COR-L47 (cell line): ENCODE measurements around the gene SLC35F3.
A peak's percentile ranks its signal among the peaks of the same experiment; 100 is the strongest.
"Not testable (repeated sequence)": the region's sequence is repeated elsewhere in the genome, so short reads cannot be mapped to it uniquely, and the experiment has no call there.

Experiments
- DNase-seq: peaks from one replicate; lab custom pipeline; 2025; lab: John Stamatoyannopoulos, UW

Gene SLC35F3

DNA sequence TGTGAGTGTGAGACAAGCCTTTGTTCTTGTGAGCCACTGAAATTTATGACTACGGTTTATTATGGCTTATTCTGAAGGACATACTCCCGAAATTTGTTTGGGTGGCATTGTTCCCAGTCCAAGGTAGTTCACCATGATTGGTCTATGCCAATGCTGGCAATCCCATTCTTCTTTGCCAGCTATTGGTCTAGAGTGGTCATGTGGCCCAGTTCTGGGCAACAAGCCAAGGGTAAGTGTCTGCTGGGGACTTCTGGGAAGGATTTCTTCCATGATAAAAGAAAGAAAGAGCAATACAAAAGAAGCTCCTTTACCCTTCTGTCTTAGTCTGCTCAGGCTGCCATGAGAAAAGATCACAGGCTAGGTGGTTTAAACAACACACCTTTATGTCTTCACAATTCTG lies 201.6 kb downstream of the SLC35F3 start:
- DNase-seq = no peak

DNA sequence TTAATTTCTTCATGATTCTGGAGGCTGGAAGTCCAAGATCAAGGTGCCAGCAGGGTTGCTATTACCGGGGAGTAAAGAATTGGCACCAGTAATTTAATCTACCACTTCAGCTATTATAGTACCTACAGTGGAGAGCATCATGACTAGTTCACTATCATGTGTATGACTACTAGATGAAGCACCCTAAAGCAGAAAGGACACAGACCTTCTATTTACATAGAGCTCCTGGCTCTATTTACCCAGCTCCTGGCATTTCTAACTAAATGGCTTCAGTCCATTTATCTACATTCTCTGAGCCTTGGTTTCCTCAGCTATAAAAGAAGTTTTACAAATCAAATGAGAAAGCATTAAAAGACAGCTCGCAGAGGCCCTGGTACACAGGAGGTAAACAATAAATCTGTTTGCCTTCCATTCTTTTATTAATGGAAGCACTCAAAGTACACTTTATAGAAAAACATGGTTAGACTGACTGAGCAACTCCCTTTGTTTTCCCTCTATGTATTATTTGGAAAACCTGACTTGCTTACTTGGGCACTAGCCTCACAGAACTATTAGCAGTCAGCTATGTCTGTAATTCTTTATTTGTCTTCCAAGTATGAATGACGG lies 203.0 kb downstream of the SLC35F3 start:
- DNase-seq = no peak

DNA sequence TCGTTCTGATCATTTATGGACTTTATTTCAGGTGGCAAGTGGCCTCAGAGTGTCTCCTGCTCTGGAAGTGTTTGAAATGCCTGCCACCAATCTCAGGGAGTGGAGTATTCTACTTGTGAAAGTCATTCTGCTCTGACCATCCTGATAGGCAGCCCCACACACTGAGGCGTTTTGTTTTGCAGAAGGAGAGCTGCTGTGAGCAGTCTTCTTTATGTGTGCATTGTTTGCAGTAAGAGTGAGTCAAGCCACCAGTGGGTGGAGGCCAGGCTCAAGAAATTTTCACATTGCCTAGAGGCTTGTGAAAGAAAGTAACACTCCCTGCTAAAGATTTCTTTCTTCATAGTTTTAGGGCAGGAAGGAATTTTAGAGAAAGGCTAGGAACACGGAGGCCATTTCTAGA lies 204.4 kb downstream of the SLC35F3 start:
- no peak for DNase-seq

DNA sequence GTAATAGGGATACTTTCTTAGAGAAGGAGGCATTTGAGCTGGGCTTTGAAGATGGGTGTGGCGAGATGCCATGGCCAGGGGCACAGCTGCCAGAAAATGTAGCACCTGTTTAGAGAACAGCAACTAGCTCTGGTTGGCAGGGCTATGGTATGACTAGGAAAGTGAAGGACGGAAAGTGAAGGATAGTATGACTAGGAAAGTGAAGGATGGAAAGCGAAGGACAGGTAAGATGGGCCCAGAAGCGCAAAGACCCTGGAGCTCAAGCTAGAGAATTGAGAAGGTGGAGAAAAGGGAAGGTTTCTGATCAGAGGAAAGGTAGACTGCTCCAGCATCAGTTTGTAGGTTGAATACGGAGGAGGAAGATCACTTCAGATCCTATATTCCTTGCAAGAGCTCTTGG lies 205.4 kb downstream of the SLC35F3 start:
- DNase-seq = no peak

DNA sequence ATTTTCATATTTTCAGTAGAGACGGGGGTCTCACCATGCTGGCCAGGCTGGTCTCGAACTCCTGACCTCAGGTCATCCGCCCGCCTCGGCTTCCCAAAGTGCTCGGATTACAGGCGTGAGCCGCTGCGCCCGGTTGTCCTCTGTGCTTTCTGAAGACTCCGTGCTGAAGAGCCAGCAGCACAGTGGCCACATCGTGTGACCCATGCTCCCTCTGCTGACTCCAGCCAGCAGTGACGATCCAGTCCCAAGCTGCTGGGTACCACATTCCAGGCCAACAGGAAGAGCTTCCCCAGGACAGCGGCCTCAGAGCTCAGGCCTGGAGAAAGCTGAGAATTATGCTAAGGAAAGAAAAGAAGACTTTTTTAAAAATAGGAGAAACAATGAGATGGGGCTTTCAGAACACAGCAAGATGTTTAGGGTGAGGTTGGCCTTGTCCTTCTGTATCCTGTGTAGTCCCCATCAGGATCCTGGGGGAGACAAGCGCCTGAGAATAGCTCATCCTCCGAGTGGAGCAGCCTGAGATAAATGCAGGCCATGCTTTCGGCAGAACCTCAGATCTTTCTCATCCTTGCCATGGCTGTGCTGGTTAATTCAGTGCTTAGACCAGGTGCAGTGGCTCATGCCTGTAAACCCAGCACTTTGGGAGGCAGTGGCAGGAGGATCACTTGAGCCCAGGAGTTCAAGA lies 207.1 kb downstream of the SLC35F3 start:
- peak; percentile 35 for DNase-seq

DNA sequence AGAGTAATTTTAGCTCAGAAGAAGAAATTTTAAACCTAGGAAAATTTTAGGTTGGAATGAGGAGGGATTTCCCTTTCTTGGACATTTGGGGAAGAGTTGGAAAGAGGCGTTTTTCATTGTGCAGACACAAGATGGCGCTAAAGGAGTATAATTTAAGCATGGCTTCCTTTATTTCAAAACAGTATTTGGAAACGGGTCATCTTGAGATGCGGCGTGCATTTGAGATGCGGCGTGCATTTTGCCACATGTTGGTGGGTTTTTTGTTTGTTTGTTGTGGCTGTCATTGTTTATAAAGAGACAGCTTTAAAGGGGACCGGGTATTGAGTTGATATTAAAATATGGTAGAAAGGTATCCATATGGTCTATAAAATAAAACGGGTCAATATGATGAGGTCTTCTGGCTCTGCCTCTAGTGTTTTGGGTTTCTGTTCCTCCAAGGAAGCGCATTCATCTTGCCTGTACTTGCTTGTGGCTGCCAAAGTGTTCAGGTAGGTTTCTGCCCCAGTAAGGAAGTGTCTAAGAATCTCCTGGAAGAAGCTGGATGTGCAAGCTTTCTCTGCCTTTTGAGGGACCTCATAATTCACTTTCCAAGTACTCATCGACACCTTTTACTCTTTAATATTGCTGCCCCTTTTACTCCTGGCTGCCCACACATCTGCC lies 210.3 kb downstream of the SLC35F3 start:
- peak; percentile 60 for DNase-seq

DNA sequence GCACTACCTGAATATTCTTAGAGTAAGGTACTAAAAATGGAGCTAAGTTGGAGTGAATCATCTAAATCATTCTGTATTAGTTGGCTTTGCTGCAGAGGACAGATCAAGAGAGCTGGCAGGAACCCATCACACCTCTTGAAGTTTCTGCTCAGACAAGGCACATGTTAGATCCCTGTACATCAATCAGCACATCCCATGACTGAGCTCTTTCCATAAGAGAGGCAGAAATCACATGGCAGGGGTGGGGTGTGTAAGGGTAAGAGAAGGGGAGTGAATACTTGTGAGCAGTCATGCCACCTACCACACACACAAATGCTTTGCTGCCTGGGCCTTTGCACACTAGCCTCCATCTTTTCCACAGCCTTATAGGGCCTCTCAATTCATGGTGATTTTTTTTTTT lies 214.4 kb downstream of the SLC35F3 start:
- DNase-seq = no peak

DNA sequence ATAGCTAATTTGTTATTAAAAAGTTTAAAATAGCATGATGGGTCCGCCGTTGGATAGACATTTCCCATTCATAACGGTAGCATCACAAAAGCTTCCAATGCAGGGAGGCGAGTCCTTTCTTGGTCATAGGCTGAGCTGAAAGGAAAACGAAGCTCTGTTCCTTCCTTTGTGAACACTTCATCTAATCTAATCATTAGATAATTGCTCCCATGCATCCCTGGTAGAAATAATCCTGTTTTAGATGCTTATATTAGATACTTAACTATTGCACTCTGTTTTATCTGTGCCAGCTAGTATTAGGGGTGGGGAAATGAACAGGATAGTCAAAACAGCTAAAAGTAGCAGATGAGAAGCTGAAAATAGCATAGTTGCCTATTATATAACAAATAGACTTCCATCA lies 215.0 kb downstream of the SLC35F3 start:
- no peak for DNase-seq

DNA sequence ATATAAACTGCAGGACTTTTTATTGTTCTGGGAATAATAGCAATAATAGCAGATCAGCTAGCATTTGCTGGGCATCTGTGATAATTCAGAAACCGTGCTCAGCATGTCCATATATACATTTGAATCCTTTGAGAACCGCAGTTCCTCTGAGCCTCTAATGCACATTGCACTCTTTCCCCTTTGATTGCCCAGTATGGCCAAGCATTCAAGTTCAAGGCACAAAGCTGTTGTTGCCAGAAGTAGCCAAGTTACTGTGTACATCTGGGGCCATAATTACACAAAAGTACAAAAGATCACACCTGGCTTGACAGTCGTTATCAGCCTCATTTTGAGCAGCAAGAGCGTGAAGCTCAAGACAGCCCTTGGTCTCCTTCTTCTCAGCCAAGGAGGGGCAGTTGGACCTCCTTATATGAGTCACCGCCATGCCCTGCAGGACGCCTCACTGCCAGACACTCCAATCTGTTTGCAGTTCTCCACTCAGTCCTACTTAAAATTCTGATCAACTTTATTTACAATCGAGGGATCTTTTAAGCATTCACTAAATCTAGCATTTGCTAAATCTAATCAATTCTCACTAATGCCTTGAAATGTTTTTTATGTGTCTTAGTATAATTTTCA lies 216.0 kb downstream of the SLC35F3 start:
- no peak for DNase-seq

DNA sequence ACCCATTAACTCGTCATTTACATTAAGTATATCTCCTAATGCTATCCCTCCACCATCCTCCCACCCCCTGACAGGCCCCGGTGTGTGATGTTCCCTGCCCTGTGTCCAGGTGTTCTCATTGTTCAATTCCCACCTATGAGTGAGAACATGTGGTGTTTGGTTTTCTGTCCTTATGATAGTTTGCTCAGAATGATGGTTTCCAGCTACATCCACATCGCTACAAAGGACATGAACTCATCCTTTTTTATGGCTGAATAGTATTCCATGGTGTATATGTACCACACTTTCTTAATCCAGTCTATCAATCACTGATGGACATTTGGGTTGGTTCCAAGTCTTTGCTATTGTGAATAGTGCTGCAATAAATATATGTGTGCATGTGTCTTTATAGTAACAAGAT lies 217.2 kb downstream of the SLC35F3 start:
- DNase-seq = not testable (repeated sequence)

DNA sequence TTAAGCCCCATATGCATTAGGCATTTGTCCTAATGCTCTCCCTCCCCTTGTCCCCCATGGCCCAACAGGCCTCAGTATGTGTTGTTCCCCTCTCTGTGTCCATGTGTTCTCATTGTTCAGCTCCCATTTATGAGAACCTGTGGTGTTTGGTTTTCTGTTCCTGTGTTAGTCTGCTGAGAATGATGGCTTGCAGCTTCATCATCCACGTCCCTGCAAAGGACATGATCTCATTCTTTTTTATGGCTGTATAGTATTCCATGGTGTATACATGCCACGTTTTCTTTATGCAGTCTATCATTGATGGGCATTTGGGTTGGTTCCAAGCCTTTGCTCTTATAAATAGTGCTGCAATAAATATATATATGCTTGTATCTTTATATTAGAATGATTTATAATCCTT lies 218.1 kb downstream of the SLC35F3 start:
- not testable (repeated sequence) for DNase-seq

DNA sequence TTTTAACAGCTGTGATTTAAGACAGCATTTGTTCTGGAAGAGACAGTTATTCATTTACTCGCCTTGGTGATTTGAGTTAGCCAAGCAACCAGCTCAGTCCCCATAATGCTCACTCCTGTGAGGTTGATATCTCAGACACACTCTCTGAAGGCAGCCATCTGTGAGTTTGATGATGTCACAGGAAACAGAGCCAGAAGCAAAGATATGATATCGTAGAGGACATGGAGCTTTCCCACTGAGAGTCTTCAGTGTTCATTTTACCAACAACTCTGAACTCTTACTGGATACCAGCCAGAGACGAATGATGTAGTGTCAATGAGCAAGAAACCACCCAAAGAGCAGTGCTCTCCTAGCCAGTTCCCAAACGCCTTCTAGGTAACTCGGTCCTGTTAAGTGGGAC lies 219.4 kb downstream of the SLC35F3 start:
- DNase-seq = no peak

DNA sequence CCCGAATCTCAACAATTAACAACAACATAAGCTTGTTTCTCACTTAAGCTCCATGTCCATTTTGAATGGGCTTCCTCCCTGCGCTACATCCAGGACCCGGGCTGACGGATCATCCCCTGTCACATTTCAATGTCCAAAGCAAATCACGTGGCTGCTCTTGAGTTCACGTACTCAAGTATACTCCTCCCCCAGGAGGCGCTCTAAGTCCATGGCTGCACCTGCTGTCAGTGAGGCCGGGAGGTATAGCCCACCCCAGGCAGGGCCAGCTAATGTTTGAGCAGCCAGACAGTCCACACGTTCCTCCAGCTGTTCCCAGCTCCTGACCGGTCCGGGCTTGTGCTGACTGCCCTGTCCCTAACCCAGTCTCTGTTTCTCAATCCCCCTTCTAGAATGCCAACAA lies 220.8 kb downstream of the SLC35F3 start:
- peak; percentile 23 for DNase-seq

DNA sequence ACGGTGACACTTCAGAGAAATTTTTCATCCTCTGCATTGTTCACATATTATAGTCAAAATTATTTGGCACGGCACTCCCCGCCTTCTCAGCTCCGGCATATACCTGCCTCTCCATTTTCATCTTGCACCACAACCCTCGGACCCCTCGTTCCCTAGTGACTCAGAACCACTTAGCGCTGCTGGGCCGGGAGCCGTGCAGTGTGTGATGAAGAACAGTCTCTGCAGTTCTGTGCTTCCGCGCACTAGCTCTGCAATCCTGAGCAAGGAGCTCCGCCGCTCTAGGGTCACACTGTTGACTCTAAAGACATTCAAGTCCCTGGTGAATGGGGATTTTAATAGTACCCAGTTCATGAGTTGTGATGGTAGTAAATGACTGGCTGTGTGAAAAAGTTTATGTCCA lies 221.2 kb downstream of the SLC35F3 start:
- DNase-seq = no peak

DNA sequence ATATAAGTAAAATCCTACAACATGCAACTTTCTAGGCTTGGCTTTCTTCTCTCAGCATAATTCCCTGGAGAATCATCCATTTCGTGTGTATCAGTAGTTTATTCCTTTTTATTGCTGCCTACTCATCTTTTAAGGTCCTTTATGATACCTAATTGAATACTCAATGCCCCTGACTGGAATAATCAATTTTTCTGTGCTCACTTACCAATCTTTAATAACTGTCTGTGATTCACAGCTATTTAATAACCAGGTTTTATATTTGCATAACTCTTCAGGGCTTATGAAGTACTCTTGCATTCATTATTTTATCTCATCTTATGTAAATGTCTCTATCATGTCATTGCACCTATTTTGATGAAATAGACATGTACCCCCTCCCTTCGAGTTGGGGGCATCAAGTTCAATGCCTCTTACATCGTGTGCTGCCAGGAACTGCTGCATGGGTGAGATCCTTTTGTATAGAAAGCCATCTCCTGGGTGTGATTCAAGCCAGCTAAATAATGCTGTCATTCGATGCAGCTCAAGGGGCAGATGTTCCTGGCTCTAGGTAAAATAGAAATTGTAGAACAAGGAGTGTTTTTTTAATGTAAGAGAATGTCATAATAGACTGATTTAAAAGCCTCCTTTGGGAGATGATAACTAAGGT lies 222.7 kb downstream of the SLC35F3 start:
- DNase-seq = no peak

DNA sequence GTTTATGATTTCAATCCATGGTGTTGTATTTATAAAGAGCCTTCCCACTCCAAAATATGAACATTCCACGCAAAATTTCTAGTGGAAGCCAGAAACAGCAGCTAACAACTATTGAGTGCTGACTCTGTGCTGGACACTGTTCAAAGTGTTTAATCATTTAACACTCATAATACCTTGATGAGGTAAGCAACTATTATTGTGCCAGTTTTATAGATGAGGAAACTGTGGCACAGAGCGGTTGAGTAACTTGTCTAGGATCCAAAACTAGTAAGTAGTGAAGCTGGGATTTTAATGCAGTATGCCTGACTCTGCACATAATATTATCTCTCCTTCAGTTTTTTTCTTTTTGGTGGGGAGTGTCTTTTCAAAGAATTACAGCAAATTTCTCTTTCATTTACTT lies 228.3 kb downstream of the SLC35F3 start:
- no peak for DNase-seq

DNA sequence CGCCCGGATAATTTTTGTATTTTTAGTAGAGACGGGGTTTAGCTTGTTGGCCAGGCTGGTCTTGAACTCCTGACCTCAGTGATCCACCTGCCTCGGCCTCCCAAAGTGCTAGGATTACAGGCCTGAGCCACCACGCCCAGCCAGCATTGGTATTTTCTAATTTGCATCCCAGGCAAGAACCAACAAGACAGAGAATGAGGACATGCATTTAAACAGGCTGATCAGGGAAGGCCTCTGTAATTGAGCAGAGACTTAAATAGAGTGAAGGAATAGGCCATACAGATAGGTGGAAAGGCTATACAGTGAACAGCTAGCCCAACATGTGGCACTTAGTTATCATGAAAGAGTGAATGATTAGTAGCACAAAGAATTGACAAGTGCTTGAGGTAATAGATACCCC lies 230.4 kb downstream of the SLC35F3 start:
- DNase-seq = no peak

DNA sequence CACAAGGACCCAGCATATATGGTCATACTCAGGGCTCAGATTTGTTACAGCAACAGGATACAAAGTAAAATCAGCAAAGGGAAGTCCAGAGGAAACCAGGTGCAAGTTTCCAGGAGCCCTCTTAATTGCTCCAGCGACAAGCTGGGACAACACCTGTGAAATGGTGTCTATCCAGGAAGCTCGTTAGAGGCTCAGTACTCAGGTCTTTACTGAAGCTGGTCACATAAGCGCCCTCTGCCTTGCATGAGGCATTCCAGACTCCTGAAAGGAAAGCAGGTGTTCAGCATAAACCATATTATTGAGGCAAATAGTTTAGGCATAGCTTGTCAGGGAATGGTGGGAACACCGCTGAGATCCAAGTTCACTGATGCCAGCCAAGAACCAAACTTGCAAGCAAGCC lies 231.0 kb downstream of the SLC35F3 start:
- DNase-seq = peak; percentile 73

DNA sequence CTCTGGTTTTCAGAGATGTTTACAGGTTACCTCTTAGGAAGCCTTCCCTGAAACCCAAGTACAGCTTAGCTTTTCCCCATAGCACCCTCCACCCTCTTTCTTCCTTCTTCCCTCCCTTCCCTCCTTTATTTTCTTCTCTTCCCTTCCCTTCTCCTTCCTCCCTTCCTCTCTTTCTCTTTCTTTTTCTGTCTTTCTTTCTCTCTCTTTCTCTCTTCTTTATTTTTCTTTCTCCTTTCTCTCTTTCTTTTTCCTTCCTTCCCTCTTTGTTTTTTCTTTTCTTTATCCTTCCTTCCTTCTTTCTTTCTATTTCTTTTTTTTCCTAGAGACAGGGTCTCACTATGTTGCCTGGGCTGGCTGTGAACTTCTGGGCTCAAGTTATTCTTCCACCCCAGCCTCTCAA lies 231.6 kb downstream of the SLC35F3 start:
- no peak for DNase-seq

DNA sequence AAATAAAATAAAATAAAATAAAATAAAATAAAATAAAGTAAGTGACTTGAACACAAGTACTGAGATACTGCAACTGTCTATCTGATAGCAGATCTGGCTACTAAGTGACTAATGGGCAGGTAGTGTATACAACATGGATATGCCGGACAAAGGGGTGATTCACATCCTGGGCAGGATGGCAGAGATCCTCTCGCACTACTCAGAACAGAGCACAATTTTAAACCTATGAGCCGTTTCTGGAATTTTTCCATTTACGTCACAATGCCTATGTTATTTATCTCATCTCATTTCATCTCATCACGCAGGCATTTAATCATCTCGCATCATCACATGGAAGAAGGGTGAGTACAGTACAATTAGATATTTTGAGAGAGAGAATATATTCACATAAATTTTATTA lies 235.5 kb downstream of the SLC35F3 start:
- DNase-seq = no peak

DNA sequence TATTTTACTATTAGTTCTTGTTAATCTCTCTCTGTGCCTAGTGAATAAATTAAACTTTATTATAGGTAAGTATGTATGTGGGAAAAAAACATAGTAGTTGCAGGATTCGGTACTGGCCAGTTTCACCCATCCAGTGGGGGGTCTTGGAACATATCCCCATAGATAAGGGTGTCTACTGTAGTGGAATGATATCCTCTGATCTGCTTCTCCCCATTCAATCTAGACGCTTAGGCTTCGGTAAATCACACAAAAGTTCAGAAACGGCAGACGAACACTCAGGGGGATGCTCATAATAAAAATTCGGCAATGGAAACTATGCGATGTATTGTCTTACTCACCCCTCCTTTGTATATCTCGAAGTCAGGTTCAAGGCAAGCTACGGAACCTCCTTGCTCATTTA lies 235.9 kb downstream of the SLC35F3 start:
- no peak for DNase-seq

DNA sequence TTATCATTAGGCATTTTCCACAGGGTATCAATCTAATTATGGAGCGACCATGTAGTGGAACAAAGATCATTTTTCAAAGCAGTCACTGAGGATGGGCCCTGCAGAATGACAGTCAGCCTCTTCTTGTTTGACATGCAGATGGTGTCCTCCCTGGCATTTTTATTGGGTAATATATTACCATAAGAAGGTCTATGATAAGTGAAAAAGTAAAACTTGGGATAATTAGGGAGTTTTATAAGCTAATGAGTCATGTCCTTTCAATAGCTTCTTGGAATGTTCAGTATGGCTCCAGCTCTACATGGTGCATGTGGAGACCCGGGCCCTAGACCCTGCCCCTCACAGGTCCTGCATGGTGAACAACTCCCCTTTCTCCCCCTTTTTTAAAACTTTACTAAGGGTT lies 236.5 kb downstream of the SLC35F3 start:
- no peak for DNase-seq

DNA sequence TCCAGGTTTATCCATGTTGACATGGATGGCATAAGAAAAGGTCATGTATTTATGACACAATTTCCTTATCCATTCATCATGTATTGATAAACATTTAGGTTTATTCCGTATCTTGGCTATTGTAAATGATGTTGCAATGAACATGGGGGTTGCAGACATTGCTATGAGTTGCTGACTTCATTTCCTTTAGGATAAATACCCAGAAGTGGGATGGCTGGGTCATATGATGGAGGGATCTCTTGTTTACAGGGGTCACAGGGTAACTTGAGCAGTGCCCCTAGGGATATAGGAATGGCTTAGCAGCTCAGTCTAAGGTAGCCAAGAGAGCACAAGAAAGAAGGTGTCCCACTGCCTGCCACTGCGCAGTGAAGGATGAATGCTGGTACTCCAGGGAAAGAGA lies 239.2 kb downstream of the SLC35F3 start:
- DNase-seq = no peak
